T-helper 22 cell (primary cell): ENCODE results near the gene LRRC4B.
"Not testable (repeated sequence)": the region's sequence is repeated elsewhere in the genome, so short reads cannot be mapped to it uniquely, and the experiment has no call there.

Source experiments
- DNase-seq: peaks from one replicate; pipeline ENCODE4 v3.0.0-alpha.2; 2020; ENCODE audit warnings: low read depth

The LRRC4B gene

DNA sequence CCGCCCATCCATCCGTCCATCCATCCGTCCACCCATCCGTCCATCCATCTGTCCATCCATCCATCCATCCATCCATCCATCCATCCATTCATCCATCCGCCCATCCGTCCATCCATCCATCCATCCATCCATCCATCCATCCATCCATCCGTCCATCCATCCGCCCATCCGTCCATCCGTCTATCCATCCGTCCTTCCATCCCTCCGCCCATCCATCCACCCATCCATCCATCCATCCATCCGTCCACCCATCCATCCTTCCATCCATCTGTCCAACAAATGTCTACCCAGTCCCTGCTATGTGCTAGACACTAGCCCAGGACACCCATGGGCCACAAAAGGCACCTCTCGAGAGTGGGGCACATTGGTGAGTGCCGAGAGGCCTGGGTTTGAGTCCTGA lies 15.7 kb downstream of the LRRC4B start:
- DNase-seq: no peak

DNA sequence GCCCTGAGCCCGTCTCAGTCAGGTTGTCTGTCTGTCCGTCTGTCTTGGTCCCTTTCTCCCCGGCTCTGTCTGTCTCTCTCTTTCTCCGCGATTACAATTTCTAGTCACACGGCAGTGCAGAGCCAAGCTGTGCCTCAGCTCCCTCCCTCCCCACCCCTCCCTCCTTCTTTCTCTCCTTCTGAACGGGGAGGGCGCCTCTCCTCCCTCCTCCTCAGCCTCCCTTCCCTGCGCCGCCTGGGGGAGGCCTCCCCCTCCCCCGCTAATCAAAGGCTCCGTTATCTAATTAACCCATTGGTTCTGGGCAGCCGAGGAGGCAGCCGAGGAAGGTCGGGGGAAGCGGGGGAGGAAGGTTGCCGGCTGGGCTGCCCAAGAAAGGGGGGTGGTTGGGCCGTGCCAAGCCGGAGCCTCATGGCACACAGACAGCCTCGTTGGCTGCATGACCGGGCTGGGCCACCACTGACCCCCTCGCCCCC lies 16.5 kb downstream of the LRRC4B start:
- DNase-seq: no peak

- no peak for DNase-seq
Observed at GRCh38 chr19:50551034-50551714, 17.1 kb downstream of the LRRC4B start.

DNA sequence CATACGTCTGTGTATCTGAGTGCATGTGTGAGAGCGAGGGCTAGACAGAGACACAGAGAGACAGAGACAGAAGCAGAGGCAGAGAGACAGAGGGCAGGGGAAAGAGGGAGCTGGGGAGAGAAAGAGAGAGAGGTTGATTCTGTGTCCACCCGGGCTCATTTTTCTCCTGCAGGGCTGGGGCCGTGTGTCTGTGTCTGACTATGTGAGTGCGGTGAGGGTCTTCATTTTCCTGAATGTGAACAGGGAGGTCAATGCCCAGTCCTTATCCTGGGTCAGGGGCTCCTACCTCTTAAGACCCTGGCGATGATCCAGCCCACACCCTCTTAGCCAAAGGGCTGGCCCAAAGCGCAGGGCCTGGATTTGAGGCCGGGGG lies 17.7 kb downstream of the LRRC4B start:
- DNase-seq: no peak

GRCh38 chr19:50549927-50550593 lies 18.2 kb downstream of the LRRC4B start:
- no peak for DNase-seq

DNA sequence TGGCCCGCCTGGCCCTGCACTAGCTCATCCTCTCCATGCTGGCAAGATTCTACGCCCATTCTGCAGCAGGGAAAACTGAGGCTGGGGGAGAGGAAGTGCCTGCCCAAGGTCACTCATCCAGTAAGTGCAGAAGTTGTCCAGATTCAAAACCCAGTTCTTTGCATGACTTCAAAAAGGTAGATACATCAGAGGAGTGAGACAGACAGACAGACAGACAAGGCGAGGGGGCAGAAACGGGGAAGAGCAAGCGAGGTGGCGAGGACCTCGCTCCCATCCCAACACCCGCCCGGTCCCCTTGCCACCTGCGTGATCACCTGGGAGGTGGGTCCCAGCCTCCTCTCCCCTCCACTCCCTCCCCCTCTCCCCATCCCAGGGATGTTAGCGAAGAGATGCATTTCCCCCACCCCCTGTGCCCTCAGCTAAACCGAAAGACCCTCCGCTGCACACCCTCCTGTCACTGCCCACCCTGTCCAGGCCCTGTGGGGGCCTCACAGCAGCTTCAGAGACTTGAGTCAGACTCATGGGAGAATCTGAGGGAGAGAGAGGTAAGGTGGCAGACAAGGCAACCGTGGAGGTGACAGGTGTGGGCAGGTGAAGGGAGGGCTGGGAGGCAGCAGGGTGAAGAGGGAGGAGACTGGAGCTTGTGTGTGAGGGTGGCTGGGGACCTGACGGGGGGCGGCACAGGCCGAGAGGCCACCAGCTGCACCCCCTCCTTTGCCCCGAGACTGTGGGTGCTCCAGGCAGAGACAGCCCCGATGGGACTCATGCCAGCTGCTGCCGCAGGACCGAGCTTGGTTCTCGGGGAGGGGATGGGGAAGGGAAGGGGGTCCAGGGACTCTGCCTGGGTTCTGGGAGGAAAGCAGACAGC lies 18.9 kb downstream of the LRRC4B start:
- no peak for DNase-seq

- DNase-seq: no peak
Observed at GRCh38 chr19:50548191-50549058, 19.8 kb downstream of the LRRC4B start.

- no peak for DNase-seq
Observed at GRCh38 chr19:50547385-50548190, 20.6 kb downstream of the LRRC4B start.

- DNase-seq: no peak
Observed at GRCh38 chr19:50546527-50547221, 21.6 kb downstream of the LRRC4B start.

DNA sequence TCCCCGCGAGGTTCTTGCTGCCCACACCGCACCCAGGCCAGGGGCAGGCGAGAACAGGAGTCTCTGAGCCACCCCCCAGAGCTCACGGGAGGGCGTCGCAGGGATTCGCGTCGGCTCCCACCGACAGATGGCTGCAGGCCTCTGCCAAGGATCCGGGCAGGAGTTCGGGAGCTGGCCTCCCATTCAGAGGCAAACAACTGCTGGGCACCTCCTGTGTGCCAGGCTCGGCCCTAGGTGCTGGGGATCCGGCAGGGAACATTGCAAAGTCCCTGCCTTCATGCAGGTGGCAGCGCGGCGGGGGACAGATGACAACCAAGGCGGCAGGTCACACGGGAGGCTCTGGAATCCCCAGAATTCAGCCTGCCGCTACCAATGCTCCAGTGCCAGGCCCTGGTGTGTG lies 25.3 kb downstream of the LRRC4B start:
- DNase-seq: no peak

DNA sequence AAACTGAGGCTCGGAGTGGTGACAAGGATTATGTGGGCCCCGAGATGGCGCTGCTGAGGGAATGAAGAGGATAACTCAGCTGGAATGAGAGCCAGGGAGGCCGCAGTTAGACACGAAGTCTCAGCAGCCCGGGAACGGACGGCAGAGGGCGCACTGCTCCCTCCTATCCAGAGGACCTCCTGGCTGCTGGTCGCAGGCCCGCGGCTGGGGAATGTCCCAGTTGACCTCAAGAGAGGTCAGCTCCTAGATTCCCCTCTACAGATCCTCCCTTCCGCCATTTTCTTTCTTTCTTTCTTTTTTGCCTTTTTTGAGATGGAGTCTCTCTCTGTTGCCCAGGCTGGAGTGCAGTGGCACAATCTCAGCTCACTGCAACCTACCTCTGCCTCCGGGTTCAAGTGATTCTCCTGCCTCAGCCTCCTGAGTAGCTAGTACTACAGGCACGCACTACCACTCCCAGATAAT lies 30.4 kb downstream of the LRRC4B start:
- peak; percentile 18 for DNase-seq

GRCh38 chr19:50537306-50537685 lies 30.9 kb downstream of the LRRC4B start:
- DNase-seq: no peak

- DNase-seq: no peak
Observed at GRCh38 chr19:50536662-50537305, 31.5 kb downstream of the LRRC4B start.

GRCh38 chr19:50535672-50536187 lies 32.5 kb downstream of the LRRC4B start:
- no peak for DNase-seq

DNA sequence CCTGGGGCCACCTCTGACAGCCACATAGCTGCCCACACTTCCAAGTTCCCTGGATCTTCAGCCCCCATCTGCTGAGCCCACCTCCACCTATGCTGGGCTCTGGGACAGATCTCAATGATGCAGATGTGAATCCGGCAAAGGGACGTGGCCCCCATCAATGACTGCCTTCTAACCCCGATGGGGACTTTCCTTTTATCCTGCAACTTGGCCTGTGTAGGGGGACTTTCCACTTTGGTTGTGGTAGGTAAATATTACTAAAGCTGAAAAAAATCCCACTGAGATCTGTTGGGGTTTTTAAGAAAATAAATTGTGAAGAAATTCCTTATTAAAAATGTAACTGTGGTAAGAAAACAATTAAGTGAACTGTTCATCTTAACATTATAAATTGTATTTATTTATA lies 33.8 kb downstream of the LRRC4B start:
- DNase-seq: no peak

- DNase-seq: no peak
Observed at GRCh38 chr19:50532952-50533351, 35.3 kb downstream of the LRRC4B start.

- DNase-seq: no peak
Observed at GRCh38 chr19:50531171-50531612, 37.0 kb downstream of the LRRC4B start.

- not testable (repeated sequence) for DNase-seq
Observed at GRCh38 chr19:50528052-50528451, 40.2 kb downstream of the LRRC4B start.

- DNase-seq: no peak
Observed at GRCh38 chr19:50522881-50523280, 45.4 kb downstream of the LRRC4B start.
